H7 (cell line): ENCODE measurements around the gene CTSA. TPM values are rescaled to one million over a fixed set of nuclear protein-coding genes. Genes with fewer than 3 reads are reported as not detected.

Experiments used
- DNase-seq: peaks from one replicate; pipeline ENCODE4 v3.0.0; 2012
- H3K27me3 ChIP-seq: 2 replicates; pipeline ENCODE4 v1.6.0; 2011; ENCODE audit warnings: mild to moderate bottlenecking, low read length; ENCODE audit not compliant: control insufficient read depth, insufficient read depth
- H3K36me3 ChIP-seq: replicated peaks from 2 replicates; pipeline ENCODE4 v1.5.1; 2011; ENCODE audit warnings: low read length; ENCODE audit not compliant: control insufficient read depth, insufficient read depth
- H3K4me3 ChIP-seq: 2 replicates; pipeline ENCODE4 v1.5.1; 2011; ENCODE audit warnings: low read depth, mild to moderate bottlenecking, control low read depth, low read length, moderate library complexity; ENCODE audit not compliant: insufficient read depth
- total RNA-seq: library from RNA; depleted of rRNA; stranded (reverse); fragments of >200 nt; shearing (Covaris generic); gene quantifications from 2 replicates; pipeline ENCODE4 v1.2.3, GENCODE V29; 2014

Gene CTSA
- total RNA-seq, 1 experiment from 2014 or later, result 41.8 TPM

DNA sequence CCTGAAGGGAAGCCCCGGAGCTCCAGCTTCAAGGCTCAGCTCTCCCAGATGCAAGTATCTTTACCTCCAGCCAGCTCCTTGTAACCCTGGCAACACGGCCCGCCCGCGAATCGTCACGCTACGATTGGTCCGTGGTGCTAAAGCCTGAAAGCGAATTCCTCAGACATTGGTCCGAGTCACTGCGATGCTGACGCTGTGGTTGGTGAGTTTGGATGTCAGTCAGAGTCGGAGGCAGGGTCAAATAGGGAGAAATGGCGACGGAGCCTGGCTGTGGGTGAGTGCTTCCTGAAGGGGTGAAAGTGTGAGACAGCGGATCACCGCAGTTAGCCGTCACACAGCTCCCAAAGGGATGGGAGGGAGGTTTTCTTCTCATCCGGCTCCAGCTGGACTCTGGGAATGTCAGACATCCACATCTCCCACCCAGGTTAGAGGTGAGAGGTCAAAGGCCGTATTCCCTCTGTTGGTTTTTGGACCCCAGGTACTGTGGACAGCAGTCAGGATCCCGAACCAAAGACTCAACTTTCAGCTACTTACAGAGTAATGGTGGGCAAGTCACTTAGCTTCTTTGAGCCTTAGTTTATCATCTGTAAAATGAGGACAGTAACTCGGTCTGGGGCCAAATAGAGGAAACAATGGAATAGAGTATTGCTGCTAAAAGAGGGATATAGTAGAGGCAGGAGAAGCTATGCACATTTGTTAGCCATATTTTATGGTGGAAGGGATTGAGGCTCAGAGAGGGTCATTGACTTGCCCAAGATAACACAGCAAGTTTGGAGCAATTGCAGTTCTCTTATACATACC is 9.9 kb upstream of the CTSA start, which contains the start of gene ZSWIM1:
ZSWIM1 (plus strand) TSS at position 240 of the 801 bp plus-strand sequence. CDS start 1,366 bp downstream, outside the sequence.
- H3K27me3 ChIP-seq, result no peaks in the 10 kb centered on the region
- H3K36me3 ChIP-seq, result peaks cover 16% of the 10 kb centered on the region
- H3K4me3 ChIP-seq, result peak within 1 kb of the TSS; percentile 70
- DNase-seq, result peak; percentile 98

DNA sequence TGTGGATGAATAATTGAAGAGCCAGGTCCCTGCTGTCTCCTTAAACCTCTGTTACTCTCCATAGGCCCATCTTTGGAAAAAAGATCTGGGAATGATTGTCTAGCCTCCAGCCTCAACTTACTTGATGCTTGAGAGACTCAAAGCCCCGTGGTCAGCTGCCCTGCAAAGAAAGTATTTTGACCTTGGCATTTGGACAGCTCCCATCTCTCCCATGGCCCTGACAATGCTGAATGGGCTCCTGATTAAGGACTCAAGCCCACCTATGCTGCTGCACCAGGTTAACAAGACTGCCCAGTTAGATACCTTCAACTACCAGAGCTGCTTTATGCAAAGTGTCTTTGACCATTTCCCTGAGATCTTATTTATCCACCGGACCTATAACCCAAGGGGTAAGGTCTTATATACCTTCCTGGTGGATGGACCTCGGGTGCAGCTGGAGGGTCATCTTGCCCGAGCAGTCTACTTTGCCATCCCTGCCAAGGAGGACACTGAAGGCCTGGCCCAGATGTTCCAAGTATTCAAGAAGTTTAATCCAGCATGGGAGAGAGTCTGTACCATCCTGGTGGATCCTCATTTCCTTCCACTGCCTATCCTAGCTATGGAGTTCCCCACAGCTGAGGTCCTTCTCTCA is 8.6 kb upstream of the CTSA start:
- no peaks in the 10 kb centered on the region for H3K27me3 ChIP-seq
- DNase-seq, result no peak
- no peak overlapping the region for H3K4me3 ChIP-seq
- H3K36me3 ChIP-seq, result peaks cover 16% of the 10 kb centered on the region

DNA sequence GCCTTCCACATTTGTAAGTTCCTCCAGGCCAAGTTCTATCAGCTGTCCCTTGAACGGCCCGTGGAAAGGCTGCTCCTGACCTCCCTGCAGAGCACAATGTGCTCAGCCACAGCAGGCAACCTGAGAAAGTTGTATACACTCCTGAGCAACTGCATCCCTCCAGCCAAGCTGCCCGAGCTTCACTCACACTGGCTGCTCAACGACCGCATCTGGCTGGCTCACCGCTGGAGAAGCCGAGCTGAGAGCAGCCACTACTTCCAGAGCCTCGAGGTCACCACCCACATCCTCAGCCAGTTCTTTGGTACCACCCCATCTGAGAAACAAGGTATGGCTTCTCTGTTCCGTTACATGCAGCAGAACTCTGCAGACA is 8.1 kb upstream of the CTSA start:
- no peaks in the 10 kb centered on the region for H3K27me3 ChIP-seq
- peaks cover 15% of the 10 kb centered on the region for H3K36me3 ChIP-seq
- no peak for DNase-seq
- H3K4me3 ChIP-seq, result no peak overlapping the region

DNA sequence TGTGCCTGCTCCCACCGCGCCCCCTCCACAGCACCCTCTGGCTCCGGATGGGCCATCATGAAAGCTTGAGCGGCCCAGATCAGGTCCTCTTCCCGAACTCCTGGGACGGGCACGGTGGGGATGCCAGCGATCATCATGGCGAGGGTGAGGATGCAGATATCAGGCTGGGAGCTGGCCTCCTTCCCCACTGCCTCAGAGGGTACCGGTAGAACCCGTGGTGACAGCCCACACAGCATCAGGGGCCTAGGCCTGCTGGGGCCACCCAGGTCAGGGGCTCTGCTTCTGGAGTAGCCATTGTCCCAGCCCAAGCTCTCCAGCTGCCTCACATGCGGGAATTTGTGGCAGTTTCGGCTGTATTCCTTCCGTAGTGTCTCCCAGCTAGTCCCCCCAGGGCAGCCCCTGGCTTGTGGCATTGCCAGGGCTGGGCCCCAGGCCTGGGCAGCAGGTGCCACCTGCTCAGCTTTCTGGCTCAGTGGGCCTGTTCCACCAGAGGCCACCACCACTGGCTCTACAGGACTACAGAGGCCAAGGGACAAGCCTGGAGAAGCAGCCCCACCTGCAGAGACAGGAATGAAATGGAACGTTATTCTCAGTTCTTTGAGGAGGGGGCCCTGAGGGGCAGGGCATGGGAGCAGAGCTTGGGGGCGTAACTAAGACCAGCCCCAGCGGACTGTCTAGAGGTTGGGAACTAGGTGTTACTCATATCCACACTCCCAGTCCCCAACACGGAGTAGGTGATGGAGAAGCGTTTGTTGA is 4.4 kb upstream of the CTSA start:
- no peaks in the 10 kb centered on the region; the same call in 1 of the 2 replicates for H3K27me3 ChIP-seq
- DNase-seq, result no peak
- peaks cover 16% of the 10 kb centered on the region for H3K36me3 ChIP-seq
- H3K4me3 ChIP-seq, result no peak overlapping the region

DNA sequence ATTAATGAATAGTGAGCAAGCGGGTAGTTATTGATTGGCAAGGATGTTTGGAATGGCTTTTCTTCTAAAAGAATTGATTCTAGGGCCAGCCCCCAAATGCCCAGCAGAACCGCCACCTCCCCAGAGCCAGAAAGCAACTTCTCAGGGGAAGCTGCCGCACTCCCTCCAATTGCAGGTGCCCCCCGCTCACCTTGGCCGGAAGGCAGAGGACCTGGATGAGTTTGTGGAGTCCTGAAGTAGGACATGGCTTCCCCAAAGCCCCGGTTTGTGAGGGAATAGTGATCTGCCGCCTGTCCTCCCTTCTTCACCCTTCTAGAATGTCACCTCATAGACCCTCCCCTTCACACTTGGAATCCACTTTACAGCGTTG is 3.8 kb upstream of the CTSA start, which contains the start of gene SPATA25:
SPATA25 (minus strand) TSS at position 277 of the 370 bp plus-strand sequence; CDS start at position 245, 32 bp downstream.
- Histone ChIP-seq H3K36me3 (peaks cover 15% of the 10 kb centered on the region), H3K27me3 (no peaks in the 10 kb centered on the region; the same call in 1 of the 2 replicates), H3K4me3 (no peak within 1 kb of the TSS)
- DNase-seq, result no peak

DNA sequence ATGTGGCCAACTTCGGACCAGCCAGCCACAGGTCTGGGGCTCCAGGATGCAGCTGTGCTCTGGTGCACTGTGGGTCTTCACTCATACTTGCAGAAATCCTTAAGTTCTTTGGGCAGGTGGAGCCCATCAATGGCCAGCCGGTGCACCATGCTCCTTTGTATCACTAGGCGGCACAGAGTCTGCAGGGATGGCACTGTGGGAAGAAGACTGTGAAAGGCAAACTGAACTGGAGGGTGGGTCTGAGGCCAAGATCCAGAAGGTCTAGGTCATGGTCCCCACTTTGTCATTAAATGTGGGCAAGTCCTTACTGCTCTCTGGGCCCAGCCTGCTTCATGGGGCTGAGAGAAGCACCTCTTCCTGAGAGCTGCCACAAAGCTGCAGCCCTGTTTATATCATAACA is 2.5 kb upstream of the CTSA start:
- Histone ChIP-seq H3K27me3 (no peaks in the 10 kb centered on the region; the same call in 1 of the 2 replicates), H3K4me3 (no peak overlapping the region), H3K36me3 (peaks cover 7% of the 10 kb centered on the region)
- DNase-seq, result no peak

DNA sequence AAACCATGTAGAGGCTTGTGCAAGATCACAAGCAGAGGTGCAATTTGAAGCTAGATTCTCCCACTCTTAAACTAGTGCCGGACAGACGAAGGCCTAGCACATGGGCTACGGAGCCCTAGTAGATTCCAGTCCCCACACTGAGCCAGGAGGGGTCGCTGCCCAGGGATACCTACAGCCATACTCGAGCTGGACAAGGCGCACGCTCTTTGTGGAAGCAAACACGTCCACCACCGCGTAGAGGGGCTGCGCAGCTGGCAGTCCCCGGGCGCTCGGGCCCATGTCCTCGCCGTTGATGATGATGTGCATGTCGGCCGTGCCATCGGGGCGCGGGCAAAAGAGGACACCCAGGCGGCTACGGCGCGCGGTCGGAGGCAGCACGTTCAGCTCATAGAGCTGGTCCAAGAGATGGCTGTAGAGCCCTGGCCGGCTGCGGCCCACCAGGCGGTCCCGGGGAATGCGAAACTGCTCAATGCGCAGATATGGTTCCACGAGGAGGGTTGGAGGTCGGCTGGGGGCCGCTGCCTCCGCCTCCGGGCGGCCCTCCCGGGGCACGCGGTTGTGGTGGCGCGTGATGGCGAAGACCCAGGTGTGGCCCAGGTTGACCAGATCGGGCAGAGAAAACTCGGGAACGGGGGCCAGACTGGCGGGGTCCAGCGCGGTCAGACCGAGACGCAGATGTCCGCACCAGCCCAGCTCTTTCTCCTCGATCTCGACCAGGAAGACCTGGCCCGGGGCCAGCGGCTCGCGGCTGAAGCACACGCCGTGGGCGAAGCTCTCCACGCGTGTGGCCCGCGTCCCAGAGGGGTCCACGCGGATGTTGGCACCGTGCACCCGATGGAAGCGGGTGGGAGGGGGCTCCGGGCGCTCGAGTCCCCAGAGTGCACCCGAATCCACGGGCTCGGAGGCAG is 804 bp upstream of the CTSA start:
- H3K4me3 ChIP-seq, result peak overlapping the region; percentile 85
- H3K36me3 ChIP-seq, result peaks cover 5% of the 10 kb centered on the region
- peak; percentile 93 for DNase-seq
- no peaks in the 10 kb centered on the region; the same call in 1 of the 2 replicates for H3K27me3 ChIP-seq

DNA sequence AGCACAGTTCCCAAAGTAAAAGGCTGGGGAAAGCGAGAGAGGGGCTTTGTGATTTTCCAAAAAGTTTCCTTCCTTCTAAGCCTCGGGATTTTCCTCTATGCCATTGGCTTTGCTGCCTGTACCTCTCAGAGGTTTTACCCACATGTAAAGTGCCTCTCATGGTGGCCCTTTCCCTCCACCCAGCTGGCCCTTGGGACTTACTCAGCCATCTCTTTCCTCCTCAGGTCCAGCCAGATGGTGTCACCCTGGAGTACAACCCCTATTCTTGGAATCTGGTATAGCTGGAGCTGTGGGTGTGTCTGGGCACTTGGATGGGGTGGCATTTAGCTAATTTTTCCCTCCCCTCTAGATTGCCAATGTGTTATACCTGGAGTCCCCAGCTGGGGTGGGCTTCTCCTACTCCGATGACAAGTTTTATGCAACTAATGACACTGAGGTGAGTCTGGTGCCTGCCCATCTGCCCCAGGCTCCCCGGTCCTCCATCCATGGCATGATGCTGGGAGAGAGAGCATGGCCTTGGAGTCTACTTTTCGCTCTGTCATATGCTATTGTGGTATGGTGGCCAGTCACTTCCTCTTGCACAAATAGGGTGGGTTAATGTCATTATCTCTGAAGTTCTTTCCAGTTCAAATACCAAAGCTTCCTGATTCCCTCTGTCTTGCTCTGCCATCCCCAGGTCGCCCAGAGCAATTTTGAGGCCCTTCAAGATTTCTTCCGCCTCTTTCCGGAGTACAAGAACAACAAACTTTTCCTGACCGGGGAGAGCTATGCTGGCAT is 1.1 kb downstream of the CTSA start:
- Histone ChIP-seq H3K4me3 (peak overlapping the region; percentile 85; the same call in 1 of the 2 replicates), H3K27me3 (no peaks in the 10 kb centered on the region; the same call in 1 of the 2 replicates), H3K36me3 (peaks cover 9% of the 10 kb centered on the region)
- DNase-seq, result peak; percentile 70

DNA sequence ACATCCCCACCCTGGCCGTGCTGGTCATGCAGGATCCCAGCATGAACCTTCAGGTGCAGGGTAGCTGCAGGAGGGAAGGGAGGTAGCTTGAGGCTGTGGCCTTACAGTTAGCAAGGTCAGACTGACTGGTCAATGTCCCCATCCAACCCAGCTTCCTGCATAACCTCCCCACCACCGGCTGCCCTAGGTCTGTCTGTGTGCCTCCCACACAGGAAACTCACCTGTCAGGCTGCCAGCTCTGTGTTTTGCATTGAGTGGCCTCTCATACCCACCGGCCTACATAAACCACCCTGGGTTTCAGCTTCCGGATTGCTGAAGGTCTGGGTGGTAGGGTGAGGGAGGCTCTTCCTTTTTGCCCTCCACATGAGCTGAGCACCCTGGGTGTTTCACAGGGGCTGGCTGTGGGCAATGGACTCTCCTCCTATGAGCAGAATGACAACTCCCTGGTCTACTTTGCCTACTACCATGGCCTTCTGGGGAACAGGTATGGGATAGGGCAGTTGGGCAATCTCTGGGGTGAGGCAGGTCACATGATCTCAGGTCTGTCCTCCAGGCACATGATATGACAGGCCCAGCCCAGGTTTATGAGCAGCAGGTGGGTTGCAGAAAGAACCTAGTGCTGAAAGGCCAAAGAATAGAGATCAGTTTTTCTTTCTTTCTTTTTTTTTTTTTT is 1.8 kb downstream of the CTSA start:
- no peak overlapping the region for H3K4me3 ChIP-seq
- no peak for DNase-seq
- H3K36me3 ChIP-seq, result peaks cover 11% of the 10 kb centered on the region
- H3K27me3 ChIP-seq, result no peaks in the 10 kb centered on the region; the same call in 1 of the 2 replicates

DNA sequence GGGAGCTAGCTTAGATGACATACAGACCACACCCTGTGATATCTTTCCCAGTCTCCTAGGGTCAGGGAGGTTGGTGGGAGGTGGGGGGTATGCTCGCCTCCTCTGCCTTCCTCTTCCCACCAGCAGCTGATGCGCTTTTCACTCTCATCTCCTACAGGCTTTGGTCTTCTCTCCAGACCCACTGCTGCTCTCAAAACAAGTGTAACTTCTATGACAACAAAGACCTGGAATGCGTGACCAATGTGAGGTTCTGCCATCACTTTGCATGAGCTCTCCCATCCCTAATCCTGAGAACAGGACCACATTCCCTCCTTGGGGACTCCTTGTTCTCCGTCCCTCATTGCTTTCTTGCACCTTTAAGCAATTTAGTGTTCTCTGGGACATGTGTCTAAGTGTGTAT is 2.7 kb downstream of the CTSA start:
- Histone ChIP-seq H3K36me3 (peaks cover 16% of the 10 kb centered on the region), H3K4me3 (no peak overlapping the region)
- no peak for DNase-seq

DNA sequence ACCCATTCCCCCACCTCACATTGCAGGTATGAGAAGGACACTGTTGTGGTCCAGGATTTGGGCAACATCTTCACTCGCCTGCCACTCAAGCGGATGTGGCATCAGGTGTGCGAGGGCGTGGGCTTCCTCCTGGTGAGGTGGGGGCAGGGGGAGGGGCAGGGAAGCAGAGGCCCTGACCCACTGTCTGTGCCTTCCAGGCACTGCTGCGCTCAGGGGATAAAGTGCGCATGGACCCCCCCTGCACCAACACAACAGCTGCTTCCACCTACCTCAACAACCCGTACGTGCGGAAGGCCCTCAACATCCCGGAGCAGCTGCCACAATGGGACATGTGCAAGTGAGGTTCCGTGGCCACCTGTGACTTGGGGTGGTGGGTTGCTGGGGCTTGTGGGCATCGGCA is 3.7 kb downstream of the CTSA start:
- DNase-seq, result no peak
- H3K4me3 ChIP-seq, result no peak overlapping the region
- H3K27me3 ChIP-seq, result no peaks in the 10 kb centered on the region; the same call in 1 of the 2 replicates
- peaks cover 21% of the 10 kb centered on the region for H3K36me3 ChIP-seq

More for the DNA sequence above, 2.7 kb downstream of the CTSA start:
- H3K27me3 ChIP-seq, result no peaks in the 10 kb centered on the region; the same call in 1 of the 2 replicates

DNA sequence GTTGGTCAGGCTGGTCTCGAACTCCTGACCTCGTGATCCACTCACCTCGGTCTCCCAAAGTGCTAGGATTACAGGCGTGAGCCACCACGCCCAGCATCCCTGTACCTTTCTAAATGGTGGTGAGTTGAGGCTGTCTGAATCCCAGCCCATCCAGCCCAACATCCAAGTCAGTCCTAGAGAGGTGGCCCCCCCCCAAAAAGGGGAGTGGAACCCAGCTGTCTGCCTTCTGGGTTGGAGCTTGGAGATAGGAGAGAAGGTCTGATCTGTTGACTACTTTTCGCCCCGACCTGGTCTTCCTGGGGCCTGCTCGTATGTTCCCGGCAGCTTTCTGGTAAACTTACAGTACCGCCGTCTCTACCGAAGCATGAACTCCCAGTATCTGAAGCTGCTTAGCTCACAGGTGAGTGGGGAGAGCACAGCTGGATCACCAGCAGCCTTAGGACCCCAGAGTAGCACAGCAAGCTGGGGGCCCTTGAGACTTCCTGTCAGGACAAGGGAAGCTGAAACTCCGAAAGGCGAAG is 5.6 kb downstream of the CTSA start:
- no peak for DNase-seq
- Histone ChIP-seq H3K27me3 (no peaks in the 10 kb centered on the region), H3K36me3 (peaks cover 30% of the 10 kb centered on the region), H3K4me3 (no peak overlapping the region)
